Measurements from ENCODE around the gene CORO2A.

The CORO2A gene

DNA sequence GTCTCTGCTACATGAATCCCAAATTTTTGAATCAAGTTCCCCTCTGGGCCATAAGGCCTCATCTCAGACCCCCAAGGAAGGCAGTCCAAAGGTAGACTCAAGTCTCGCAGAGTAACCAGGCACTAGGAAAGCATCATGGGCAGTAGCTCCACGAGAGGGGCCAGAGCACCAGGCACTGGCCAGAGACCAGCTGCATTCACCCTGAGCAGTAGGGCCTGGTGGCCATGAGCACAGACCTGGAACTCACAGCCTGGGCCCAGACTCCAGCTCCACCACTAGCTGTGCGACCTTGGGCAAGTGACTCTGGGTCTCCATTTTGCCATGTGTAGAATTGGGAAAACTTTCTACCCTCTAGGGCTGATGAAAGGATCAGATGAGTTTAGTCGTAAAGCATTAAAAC, 107.4 kb downstream of the CORO2A start:
- no peak overlapping the region for H3K4me3 ChIP-seq (ENCODE audit: low read depth, low read length)
- TF ChIP-seq CTCF (IDR thresholded peaks at IDR 0.05; ENCODE audit: low read depth, low read length) = no peak

- TF ChIP-seq CTCF (IDR thresholded peaks at IDR 0.05; ENCODE audit: low read depth, low read length) = no peak
Observed at GRCh38 chr9:98084396-98084795, 108.0 kb downstream of the CORO2A start.

DNA sequence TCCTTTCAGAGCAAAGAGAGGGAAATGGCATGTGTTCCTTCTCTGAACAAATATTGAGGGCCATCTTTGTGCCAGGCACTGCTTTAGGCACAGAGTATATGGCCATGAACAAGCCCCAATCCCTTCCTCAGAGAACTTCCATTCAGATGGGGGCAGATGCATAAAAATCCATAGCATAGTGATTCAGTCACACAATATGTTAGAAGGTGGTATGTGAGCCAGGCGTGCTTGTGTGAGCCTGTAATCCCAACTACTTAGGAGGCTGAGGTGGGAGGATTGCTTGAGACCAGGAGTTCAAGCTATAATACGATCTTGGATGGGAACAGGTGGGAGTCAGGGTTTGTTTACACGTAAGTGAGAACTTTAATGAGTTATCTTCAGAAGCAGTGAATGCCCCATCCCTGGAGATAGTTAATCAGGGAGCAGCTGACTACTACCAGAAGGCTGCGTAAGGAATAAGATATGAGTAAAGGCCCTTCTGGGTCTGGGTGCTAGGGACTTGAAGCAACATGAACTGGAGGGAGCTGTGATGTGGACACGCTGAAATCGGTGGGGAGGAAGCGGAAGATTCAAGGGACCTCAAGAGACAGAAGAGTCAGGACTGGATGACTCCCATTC, 108.8 kb downstream of the CORO2A start:
- no peak for TF ChIP-seq CTCF (IDR thresholded peaks at IDR 0.05; ENCODE audit: low read depth, low read length)
- H3K4me3 ChIP-seq (ENCODE audit: low read depth, low read length) = no peak overlapping the region

More at GRCh38 chr9:98084396-98084795, 108.0 kb downstream of the CORO2A start:
- no peak overlapping the region for H3K4me3 ChIP-seq (ENCODE audit: low read depth, low read length)

- no peak overlapping the region for H3K4me3 ChIP-seq (ENCODE audit: low read depth, low read length)
- no peak for TF ChIP-seq CTCF (IDR thresholded peaks at IDR 0.05; ENCODE audit: low read depth, low read length)
Observed at GRCh38 chr9:98083061-98083501, 109.4 kb downstream of the CORO2A start.

- TF ChIP-seq CTCF (IDR thresholded peaks at IDR 0.05; ENCODE audit: low read depth, low read length) = no peak
- H3K4me3 ChIP-seq (ENCODE audit: low read depth, low read length) = no peak overlapping the region
Observed at GRCh38 chr9:98081477-98082219, 110.8 kb downstream of the CORO2A start.

DNA sequence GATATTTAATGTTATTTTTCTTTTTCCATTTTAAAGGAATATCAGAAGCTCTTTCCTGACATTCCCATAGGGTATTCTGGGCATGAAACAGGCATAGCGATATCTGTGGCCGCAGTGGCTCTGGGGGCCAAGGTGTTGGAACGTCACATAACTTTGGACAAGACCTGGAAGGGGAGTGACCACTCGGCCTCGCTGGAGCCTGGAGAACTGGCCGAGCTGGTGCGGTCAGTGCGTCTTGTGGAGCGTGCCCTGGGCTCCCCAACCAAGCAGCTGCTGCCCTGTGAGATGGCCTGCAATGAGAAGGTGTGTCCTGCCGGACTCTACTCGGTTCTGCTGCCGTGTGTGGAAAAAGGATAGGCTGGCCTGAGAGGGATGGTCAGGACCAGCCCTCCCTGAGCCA, 111.7 kb downstream of the CORO2A start:
- no peak overlapping the region for H3K4me3 ChIP-seq (ENCODE audit: low read depth, low read length)
- TF ChIP-seq CTCF (IDR thresholded peaks at IDR 0.05; ENCODE audit: low read depth, low read length) = no peak

GRCh38 chr9:98080326-98080725, 112.1 kb downstream of the CORO2A start:
- no peak for TF ChIP-seq CTCF (IDR thresholded peaks at IDR 0.05; ENCODE audit: low read depth, low read length)
- H3K4me3 ChIP-seq (ENCODE audit: low read depth, low read length) = no peak overlapping the region
